Vagina (tissue), 2 donors: ENCODE results near the gene NANOS2. TPM values are rescaled to one million over a fixed set of nuclear protein-coding genes. Genes with fewer than 3 reads are reported as not detected.
"Not testable (repeated sequence)": the region's sequence is repeated elsewhere in the genome, so short reads cannot be mapped to it uniquely, and the experiment has no call there.

Source experiments
- DNase-seq, 2 donors: peaks; one replicate each; pipeline ENCODE4 v3.0.0-alpha.2; 2017; ENCODE audit errors: extremely low spot score in 2 of 2
- H3K27ac ChIP-seq: fragments of 200-600 bp; sonication (generic); one replicate; pipeline ENCODE4 v1.5.1; 2019
- H3K27me3 ChIP-seq: fragments of 200-600 bp; sonication (generic); one replicate; pipeline ENCODE4 v1.5.1; 2019
- H3K36me3 ChIP-seq, 2 donors: fragments of 200-600 bp; sonication (generic); one replicate each; pipeline ENCODE4 v1.5.1; 2017 to 2019
- H3K4me1 ChIP-seq: fragments of 200-600 bp; sonication (generic); one replicate; pipeline ENCODE4 v1.5.1; 2019
- H3K4me3 ChIP-seq, 2 donors: fragments of 200-600 bp; sonication (generic); 1 replicate in 1 of 2; 2 replicates in 1 of 2; pipeline ENCODE4 v1.5.1; 2016 to 2019
- H3K9me3 ChIP-seq: fragments of 200-600 bp; sonication (generic); one replicate; pipeline ENCODE4 v1.5.1; 2019
- POLR2A ChIP-seq, 2 donors: fragments of 450-650 bp; IDR thresholded peaks; one replicate each; pipeline ENCODE4 v1.6.1; 2017; ENCODE audit warnings: antibody characterized with exemption in 2 of 2, mild to moderate bottlenecking in 2 of 2, moderate library complexity in 2 of 2
- POLR2AphosphoS5 ChIP-seq, 2 donors: sonication (generic); formaldehyde crosslinking; IDR thresholded peaks; one replicate each; pipeline ENCODE4 v1.9.0; 2017; ENCODE audit warnings: antibody characterized with exemption in 2 of 2, mild to moderate bottlenecking in 2 of 2, low read depth in 1 of 2; ENCODE audit not compliant: insufficient read depth in 1 of 2
- intact Hi-C: fragments of 100-400 bp; cut with DNase I; formaldehyde crosslinking; loops from one replicate; pipeline ENCODE4 v1.15.1; 2023
- total RNA-seq: library from RNA; depleted of rRNA; stranded (reverse); fragments of >200 nt; gene quantifications from one replicate; pipeline ENCODE4 v1.2.3, GENCODE V29; 2016
- TF ChIP-seq, protein P1 (sequence below), 3 experiments: fragments of 450-650 bp in 2 of 3; fragments of 200-600 bp in 1 of 3; sonication (generic) in 1 of 3; IDR thresholded peaks; one replicate each; pipeline ENCODE4 v1.5.1; 2017 to 2019; ENCODE audit warnings: antibody characterized with exemption in 3 of 3, mild to moderate bottlenecking in 2 of 3, moderate library complexity in 2 of 3

NANOS2 gene
- total RNA-seq, 1 donor from 2014 or later: not detected

DNA sequence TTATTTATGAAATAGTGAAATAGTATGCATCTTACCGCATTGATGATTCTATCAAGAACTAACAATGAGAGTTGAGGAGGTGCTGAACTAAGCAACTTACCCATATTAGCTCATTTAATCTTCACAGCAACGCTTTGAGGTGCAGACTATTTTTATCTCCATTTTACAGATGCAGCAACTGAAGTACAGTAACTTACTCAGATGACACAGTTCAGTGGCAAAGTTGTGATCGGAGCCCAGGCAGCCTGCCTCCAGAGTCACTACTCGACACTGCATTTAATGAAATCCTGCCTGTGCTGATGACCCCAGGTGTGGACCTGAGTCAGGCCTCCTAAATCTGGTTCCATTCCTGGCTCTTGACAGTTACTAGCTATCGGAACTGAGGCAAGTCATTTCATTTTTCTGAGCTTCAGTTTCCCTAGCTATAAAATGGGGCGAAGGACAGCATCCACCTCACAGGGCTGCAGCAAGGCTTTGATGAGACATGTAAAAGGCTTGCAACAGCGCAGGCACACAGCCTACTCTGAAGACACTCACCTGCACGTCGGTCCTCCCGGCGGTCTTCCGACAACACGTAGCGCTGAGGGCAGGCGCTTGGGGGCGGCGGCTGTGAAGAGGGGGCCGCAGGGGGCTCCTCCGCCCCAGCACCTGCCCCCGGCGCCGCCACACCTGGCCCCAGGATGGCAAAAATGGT, 13.7 kb downstream of the NANOS2 start:
- intact Hi-C loops: no loop called here
- Histone ChIP-seq H3K36me3 (peaks cover 0 to 34% of the 10 kb centered on the region in 2 donors), H3K9me3 (no peaks in the 10 kb centered on the region), H3K27ac (peak overlapping the region; percentile 74), H3K4me3 (peak overlapping the region; percentile 84 to 89), H3K4me1 (peaks cover 24% of the 10 kb centered on the region), H3K27me3 (no peaks in the 10 kb centered on the region)
- no peak for DNase-seq
- TF ChIP-seq POLR2A (IDR thresholded peaks at IDR 0.05) (no peak), POLR2AphosphoS5 (IDR thresholded peaks at IDR 0.05; ENCODE audit: insufficient read depth in 1 of 2, low read depth in 1 of 2) (no peak)
- TF ChIP-seq, protein P1, sequence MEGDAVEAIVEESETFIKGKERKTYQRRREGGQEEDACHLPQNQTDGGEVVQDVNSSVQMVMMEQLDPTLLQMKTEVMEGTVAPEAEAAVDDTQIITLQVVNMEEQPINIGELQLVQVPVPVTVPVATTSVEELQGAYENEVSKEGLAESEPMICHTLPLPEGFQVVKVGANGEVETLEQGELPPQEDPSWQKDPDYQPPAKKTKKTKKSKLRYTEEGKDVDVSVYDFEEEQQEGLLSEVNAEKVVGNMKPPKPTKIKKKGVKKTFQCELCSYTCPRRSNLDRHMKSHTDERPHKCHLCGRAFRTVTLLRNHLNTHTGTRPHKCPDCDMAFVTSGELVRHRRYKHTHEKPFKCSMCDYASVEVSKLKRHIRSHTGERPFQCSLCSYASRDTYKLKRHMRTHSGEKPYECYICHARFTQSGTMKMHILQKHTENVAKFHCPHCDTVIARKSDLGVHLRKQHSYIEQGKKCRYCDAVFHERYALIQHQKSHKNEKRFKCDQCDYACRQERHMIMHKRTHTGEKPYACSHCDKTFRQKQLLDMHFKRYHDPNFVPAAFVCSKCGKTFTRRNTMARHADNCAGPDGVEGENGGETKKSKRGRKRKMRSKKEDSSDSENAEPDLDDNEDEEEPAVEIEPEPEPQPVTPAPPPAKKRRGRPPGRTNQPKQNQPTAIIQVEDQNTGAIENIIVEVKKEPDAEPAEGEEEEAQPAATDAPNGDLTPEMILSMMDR (IDR thresholded peaks at IDR 0.05): no peak

DNA sequence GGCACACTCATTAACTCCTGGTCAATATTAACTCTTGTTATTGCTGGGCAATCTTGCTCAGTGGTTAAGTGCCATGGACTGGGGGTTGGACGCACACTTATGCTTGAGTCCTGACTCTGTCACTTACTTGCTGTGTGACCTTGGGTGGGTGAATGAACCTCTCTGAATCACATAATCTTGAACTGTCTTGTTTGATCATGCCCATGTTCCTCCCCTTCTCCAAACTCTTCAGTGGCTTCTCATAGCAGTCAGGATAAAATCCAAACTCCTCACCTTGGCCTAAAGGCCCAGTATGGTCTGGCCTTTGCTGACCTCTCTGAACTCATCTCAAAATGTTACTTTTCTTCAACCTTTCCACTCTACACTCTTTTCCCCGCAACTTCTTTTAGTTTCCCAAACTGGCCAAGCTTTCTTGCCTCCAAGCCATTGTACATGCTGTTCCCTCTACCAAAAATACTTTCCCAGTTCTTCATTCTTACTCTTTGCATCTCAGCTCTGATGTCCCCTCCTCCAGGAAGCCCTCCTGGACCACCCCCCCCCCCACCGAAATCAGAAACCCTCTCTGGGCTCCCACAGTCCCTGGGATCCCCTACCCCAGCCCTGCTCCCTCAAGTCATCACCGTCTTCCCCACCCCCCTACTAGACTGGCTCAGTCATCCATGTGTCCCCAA, 14.5 kb downstream of the NANOS2 start:
- peaks cover 24% of the 10 kb centered on the region for H3K4me1 ChIP-seq
- DNase-seq: no peak
- no peak overlapping the region for H3K27ac ChIP-seq
- H3K27me3 ChIP-seq: no peaks in the 10 kb centered on the region
- H3K4me3 ChIP-seq: no peak overlapping the region
- TF ChIP-seq, protein P1 (IDR thresholded peaks at IDR 0.05): no peak
- no peak for TF ChIP-seq POLR2A (IDR thresholded peaks at IDR 0.05)
- TF ChIP-seq POLR2AphosphoS5 (IDR thresholded peaks at IDR 0.05; ENCODE audit: insufficient read depth in 1 of 2, low read depth in 1 of 2): no peak
- intact Hi-C loops: no loop called here
- peaks cover 0 to 43% of the 10 kb centered on the region in 2 donors for H3K36me3 ChIP-seq
- no peaks in the 10 kb centered on the region for H3K9me3 ChIP-seq

DNA sequence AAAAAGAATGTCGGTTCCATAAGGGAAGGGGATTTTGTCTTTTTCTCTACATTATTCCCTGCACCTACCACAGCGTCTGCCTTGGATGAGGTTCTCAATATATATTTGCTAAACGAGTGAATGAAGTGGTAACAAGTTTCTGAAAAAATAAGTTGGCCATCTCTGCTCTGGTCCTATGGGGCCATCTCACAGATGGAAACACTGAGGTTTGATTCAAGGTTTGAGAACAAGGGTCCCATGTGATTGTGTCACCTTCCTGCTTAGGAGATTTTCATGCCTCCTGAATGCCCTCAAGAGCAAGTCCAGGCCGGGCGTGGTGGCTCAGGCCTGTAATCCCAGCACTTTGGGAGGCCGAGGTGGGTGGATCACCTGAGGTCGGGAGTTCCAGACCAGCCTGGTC, 15.3 kb downstream of the NANOS2 start:
- DNase-seq: no peak
- Histone ChIP-seq H3K4me1 (peaks cover 24% of the 10 kb centered on the region), H3K36me3 (peaks cover 0 to 46% of the 10 kb centered on the region in 2 donors), H3K27me3 (no peaks in the 10 kb centered on the region), H3K4me3 (no peak overlapping the region), H3K9me3 (no peaks in the 10 kb centered on the region), H3K27ac (no peak overlapping the region)
- TF ChIP-seq, protein P1 (IDR thresholded peaks at IDR 0.05): no peak
- TF ChIP-seq POLR2A (IDR thresholded peaks at IDR 0.05) (no peak), POLR2AphosphoS5 (IDR thresholded peaks at IDR 0.05; ENCODE audit: insufficient read depth in 1 of 2, low read depth in 1 of 2) (no peak)
- intact Hi-C loops: no loop called here

DNA sequence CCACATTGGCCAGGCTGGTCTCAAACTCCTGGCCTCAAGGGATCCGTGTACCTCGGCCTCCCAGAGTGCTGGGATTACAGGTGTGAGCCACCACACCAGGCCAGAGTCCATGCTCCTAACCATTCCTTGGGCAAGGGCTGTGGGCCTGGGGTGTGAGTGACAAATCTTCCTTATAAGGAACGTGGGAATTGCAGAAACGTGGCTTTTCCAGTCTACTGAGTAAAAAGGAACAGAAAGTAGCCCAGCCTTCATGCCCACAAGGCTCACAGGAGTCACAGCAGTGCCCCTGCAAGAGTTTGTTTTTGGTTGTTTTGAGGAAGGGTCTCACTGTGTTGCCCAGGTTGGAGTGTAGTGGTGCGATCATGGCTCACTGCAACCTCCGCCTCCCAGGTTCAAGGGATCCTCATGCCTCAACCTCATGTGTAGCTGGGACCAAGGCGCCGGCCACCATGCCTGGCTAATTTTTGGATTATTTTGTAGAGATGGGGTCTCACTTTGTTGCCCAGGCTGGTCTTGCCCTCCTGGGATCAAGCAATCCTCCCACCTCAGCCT, 17.2 kb downstream of the NANOS2 start:
- Histone ChIP-seq H3K36me3 (peaks cover 0 to 46% of the 10 kb centered on the region in 2 donors), H3K9me3 (no peaks in the 10 kb centered on the region), H3K27me3 (no peaks in the 10 kb centered on the region), H3K27ac (no peak overlapping the region), H3K4me1 (peaks cover 17% of the 10 kb centered on the region), H3K4me3 (no peak overlapping the region)
- intact Hi-C loops: no loop called here
- TF ChIP-seq, protein P1 (IDR thresholded peaks at IDR 0.05): no peak
- TF ChIP-seq POLR2AphosphoS5 (IDR thresholded peaks at IDR 0.05; ENCODE audit: insufficient read depth in 1 of 2, low read depth in 1 of 2) (no peak), POLR2A (IDR thresholded peaks at IDR 0.05) (no peak)
- no peak for DNase-seq

DNA sequence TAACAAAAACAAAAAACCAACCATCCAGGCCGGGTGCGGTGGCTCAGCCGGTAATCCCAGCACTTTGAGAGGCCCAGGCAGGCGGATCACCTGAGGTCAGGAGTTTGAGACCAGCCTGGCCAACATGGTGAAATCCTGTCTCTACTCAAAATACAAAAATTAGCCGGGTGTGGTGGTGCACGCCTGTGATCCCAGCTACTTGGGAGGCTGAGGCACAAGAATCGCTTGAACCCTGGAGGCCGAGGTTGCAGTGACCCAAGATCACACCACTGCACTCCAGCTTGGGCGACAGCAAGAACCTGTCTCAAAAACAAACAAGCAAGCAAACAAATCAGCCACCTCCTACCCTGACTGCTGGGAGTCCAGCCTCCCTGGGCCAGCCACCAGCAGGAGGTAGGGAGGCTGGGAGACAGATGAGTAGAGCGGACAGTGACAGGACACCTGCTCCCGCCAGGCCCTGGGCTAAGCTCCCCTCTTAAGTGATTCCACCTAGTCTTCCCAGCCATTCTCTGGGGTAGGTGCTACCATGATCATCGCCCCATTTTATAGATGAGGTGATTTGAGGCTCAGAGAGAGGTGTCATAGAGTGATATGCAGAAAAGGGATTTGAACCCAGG, 18.5 kb downstream of the NANOS2 start:
- H3K9me3 ChIP-seq, H3K4me3 ChIP-seq, DNase-seq, intact Hi-C loops, H3K27me3 ChIP-seq: not testable (repeated sequence)
- Histone ChIP-seq H3K36me3 (peaks cover 0 to 46% of the 10 kb centered on the region in 2 donors), H3K4me1 (peaks cover 12% of the 10 kb centered on the region), H3K27ac (peak overlapping the region; percentile 20)
